ENCODE results near the gene CHAC1. TPM values are rescaled to one million over a fixed set of nuclear protein-coding genes. Genes with fewer than 3 reads are reported as not detected.

CHAC1 gene
- total RNA-seq, 1 donor from 2014 or later: 25.3 TPM

DNA sequence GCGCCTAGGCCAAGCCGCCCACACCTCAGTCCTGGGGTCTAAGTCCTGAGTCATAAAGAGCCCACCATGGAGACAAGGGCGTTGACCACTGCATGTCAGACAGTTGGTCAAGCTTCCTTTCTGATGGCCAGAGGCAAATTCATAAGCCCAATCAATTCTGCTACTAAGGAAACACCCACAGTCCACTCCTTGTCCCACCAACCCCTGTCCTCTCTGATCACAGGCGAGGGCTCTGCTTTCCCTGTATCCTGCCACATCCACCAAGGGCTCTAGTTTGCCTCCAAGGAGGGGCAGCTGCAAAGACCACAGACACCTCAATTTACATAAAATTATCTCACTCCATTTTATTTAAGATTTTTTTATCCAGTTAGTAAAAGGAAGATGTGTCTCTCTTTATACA lies 25.3 kb downstream of the CHAC1 start:
- Histone ChIP-seq H3K9me3 (no peaks in the 10 kb centered on the region), H3K27me3 (no peaks in the 10 kb centered on the region), H3K27ac (no peak overlapping the region), H3K36me3 (peaks cover 0 to 46% of the 10 kb centered on the region in 2 donors), H3K4me3 (no peak overlapping the region), H3K4me1 (no peaks in the 10 kb centered on the region)
- TF ChIP-seq POLR2A (IDR thresholded peaks at IDR 0.05) (no peak), POLR2AphosphoS5 (IDR thresholded peaks at IDR 0.05; ENCODE audit: insufficient read depth in 1 of 2, low read depth in 1 of 2) (no peak)
- TF ChIP-seq, protein P1, sequence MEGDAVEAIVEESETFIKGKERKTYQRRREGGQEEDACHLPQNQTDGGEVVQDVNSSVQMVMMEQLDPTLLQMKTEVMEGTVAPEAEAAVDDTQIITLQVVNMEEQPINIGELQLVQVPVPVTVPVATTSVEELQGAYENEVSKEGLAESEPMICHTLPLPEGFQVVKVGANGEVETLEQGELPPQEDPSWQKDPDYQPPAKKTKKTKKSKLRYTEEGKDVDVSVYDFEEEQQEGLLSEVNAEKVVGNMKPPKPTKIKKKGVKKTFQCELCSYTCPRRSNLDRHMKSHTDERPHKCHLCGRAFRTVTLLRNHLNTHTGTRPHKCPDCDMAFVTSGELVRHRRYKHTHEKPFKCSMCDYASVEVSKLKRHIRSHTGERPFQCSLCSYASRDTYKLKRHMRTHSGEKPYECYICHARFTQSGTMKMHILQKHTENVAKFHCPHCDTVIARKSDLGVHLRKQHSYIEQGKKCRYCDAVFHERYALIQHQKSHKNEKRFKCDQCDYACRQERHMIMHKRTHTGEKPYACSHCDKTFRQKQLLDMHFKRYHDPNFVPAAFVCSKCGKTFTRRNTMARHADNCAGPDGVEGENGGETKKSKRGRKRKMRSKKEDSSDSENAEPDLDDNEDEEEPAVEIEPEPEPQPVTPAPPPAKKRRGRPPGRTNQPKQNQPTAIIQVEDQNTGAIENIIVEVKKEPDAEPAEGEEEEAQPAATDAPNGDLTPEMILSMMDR (IDR thresholded peaks at IDR 0.05): no peak
- no peak for DNase-seq (ENCODE audit: extremely low spot score in 2 of 2)
- intact Hi-C loops (cut with DNase I): no loop called here

- TF ChIP-seq POLR2A (IDR thresholded peaks at IDR 0.05) (no peak), POLR2AphosphoS5 (IDR thresholded peaks at IDR 0.05; ENCODE audit: insufficient read depth in 1 of 2, low read depth in 1 of 2) (no peak)
- TF ChIP-seq, protein P1 (IDR thresholded peaks at IDR 0.05): no peak
- Histone ChIP-seq H3K9me3 (no peaks in the 10 kb centered on the region), H3K36me3 (peaks cover 0 to 72% of the 10 kb centered on the region in 2 donors), H3K27me3 (no peaks in the 10 kb centered on the region), H3K4me1 (no peaks in the 10 kb centered on the region), H3K27ac (no peak overlapping the region), H3K4me3 (no peak overlapping the region)
- DNase-seq (ENCODE audit: extremely low spot score in 2 of 2): no peak
- intact Hi-C loops (cut with DNase I): no loop called here
Measured at GRCh38 chr15:40981186-40981585, 27.9 kb downstream of the CHAC1 start.

GRCh38 chr15:40982855-40983254 lies 29.6 kb downstream of the CHAC1 start:
- TF ChIP-seq POLR2A (IDR thresholded peaks at IDR 0.05) (no peak), POLR2AphosphoS5 (IDR thresholded peaks at IDR 0.05; ENCODE audit: insufficient read depth in 1 of 2, low read depth in 1 of 2) (no peak)
- TF ChIP-seq, protein P1 (IDR thresholded peaks at IDR 0.05): no peak
- no peak for DNase-seq (ENCODE audit: extremely low spot score in 2 of 2)
- intact Hi-C loops (cut with DNase I): no loop called here
- Histone ChIP-seq H3K27me3 (no peaks in the 10 kb centered on the region), H3K4me3 (no peak overlapping the region), H3K4me1 (no peaks in the 10 kb centered on the region), H3K27ac (no peak overlapping the region), H3K36me3 (peaks cover 5 to 89% of the 10 kb centered on the region in 2 donors), H3K9me3 (no peaks in the 10 kb centered on the region)

DNA sequence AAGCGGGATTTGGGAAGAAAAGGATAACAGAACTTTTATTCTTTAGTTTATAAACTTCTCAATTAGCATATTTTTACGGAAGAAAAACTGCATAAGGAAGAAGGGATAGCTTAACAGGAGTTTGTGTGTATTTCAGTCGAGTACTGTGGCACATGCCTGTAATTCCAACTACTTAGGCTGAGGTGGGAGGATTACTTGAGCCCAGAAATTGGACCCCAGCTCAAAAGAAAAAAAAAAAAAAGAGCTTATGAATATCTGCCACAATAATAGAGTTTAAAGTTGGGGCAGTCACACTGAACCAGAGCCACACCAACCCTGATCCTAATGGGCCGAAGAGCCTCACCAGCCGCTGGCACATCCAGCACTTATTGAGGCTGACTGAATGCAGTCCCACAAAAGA lies 31.1 kb downstream of the CHAC1 start:
- Histone ChIP-seq H3K4me1 (no peaks in the 10 kb centered on the region), H3K27ac (no peak overlapping the region), H3K27me3 (no peaks in the 10 kb centered on the region), H3K4me3 (no peak overlapping the region), H3K9me3 (no peaks in the 10 kb centered on the region), H3K36me3 (peaks cover 5 to 85% of the 10 kb centered on the region in 2 donors)
- intact Hi-C loops (cut with DNase I): no loop called here
- DNase-seq (ENCODE audit: extremely low spot score in 2 of 2): no peak
- no peak for TF ChIP-seq POLR2A (IDR thresholded peaks at IDR 0.05)
- TF ChIP-seq POLR2AphosphoS5 (IDR thresholded peaks at IDR 0.05; ENCODE audit: insufficient read depth in 1 of 2, low read depth in 1 of 2): no peak
- TF ChIP-seq, protein P1 (IDR thresholded peaks at IDR 0.05): no peak

GRCh38 chr15:40984964-40985363 lies 31.7 kb downstream of the CHAC1 start:
- H3K27me3 ChIP-seq: no peaks in the 10 kb centered on the region
- no peaks in the 10 kb centered on the region for H3K4me1 ChIP-seq
- no peaks in the 10 kb centered on the region for H3K9me3 ChIP-seq
- TF ChIP-seq, protein P1 (IDR thresholded peaks at IDR 0.05): no peak
- TF ChIP-seq POLR2AphosphoS5 (IDR thresholded peaks at IDR 0.05; ENCODE audit: insufficient read depth in 1 of 2, low read depth in 1 of 2) (no peak), POLR2A (IDR thresholded peaks at IDR 0.05) (no peak)
- H3K27ac ChIP-seq: no peak overlapping the region
- H3K36me3 ChIP-seq: peaks cover 5 to 79% of the 10 kb centered on the region in 2 donors
- intact Hi-C loops (cut with DNase I): no loop called here
- no peak for DNase-seq (ENCODE audit: extremely low spot score in 2 of 2)
- no peak overlapping the region for H3K4me3 ChIP-seq
